Body of pancreas (tissue), 4 donors: Measurements from ENCODE around the gene CD34.

Experiments used
- POLR2A ChIP-seq, 3 donors: fragments of 450-650 bp; IDR thresholded peaks; one replicate each; pipeline ENCODE4 v1.6.1; 2016; ENCODE audit warnings: antibody characterized with exemption in 3 of 3, mild to moderate bottlenecking in 2 of 3
- TF ChIP-seq, protein P1 (sequence below), 7 experiments: fragments of 450-650 bp in 4 of 7; fragments of 200-600 bp in 3 of 7; sonication (generic) in 3 of 7; IDR thresholded peaks; one replicate each; pipeline ENCODE4 v1.5.1; 2016 to 2019; ENCODE audit warnings: antibody characterized with exemption in 7 of 7

DNA sequence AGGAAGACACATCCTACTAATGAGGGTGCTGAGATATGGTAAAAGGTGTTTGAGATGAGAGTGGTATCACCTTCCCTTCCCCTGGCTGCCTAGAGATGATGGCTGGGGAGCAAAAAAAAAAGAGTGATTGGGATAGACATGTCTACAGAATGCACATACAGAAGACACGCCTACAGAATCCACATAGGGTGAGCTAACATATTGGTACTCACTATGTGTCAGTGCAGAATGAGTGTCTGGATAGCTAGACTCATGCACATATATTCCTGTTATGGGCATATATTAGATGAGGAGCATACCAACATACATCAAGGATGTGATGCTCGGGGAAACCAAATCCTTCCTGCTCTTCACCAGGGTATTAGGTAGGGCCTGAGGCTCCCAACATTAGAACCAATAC is 16.2 kb downstream of the CD34 start:
- TF ChIP-seq, protein P1, sequence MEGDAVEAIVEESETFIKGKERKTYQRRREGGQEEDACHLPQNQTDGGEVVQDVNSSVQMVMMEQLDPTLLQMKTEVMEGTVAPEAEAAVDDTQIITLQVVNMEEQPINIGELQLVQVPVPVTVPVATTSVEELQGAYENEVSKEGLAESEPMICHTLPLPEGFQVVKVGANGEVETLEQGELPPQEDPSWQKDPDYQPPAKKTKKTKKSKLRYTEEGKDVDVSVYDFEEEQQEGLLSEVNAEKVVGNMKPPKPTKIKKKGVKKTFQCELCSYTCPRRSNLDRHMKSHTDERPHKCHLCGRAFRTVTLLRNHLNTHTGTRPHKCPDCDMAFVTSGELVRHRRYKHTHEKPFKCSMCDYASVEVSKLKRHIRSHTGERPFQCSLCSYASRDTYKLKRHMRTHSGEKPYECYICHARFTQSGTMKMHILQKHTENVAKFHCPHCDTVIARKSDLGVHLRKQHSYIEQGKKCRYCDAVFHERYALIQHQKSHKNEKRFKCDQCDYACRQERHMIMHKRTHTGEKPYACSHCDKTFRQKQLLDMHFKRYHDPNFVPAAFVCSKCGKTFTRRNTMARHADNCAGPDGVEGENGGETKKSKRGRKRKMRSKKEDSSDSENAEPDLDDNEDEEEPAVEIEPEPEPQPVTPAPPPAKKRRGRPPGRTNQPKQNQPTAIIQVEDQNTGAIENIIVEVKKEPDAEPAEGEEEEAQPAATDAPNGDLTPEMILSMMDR (IDR thresholded peaks at IDR 0.05): no peak
- no peak for TF ChIP-seq POLR2A (IDR thresholded peaks at IDR 0.05)
